Spinal cord (tissue), 10 donors: ENCODE measurements around the gene TRIM66. TPM values are rescaled to one million over a fixed set of nuclear protein-coding genes. Genes with fewer than 3 reads are reported as not detected.

ENCODE experiments used
- DNase-seq, 6 donors: peaks; one replicate each; pipeline versions ENCODE4 v3.0.0 to v3.0.0-alpha.2; 2013 to 2015; ENCODE audit warnings: low spot score in 6 of 6, low read depth in 4 of 6
- H3K27ac ChIP-seq: one replicate; pipeline ENCODE4 v1.5.1; 2013; ENCODE audit warnings: low read depth, low read length, control low read depth
- H3K27me3 ChIP-seq: one replicate; pipeline ENCODE4 v1.6.1; 2013; ENCODE audit warnings: low read length; ENCODE audit not compliant: control insufficient read depth, insufficient read depth
- H3K36me3 ChIP-seq: one replicate; pipeline ENCODE4 v1.6.1; 2013; ENCODE audit warnings: low read length; ENCODE audit not compliant: control insufficient read depth, insufficient read depth
- H3K4me1 ChIP-seq: one replicate; pipeline ENCODE4 v1.6.1; 2013; ENCODE audit warnings: low read length; ENCODE audit not compliant: control insufficient read depth, insufficient read depth
- H3K4me3 ChIP-seq: one replicate; pipeline ENCODE4 v1.5.1; 2013; ENCODE audit warnings: low read depth, low read length, control low read depth
- H3K9me3 ChIP-seq: one replicate; pipeline ENCODE4 v1.6.1; 2013; ENCODE audit warnings: low read length; ENCODE audit not compliant: control insufficient read depth, insufficient read depth
- WGBS: methylation state at CpG from one replicate; pipeline ENCODE4 v1.1.5; 2013; ENCODE audit warnings: missing lambda C conversion rate; ENCODE audit not compliant: insufficient coverage; 5-methylcytosine and 5-hydroxymethylcytosine counted together
- polyA plus RNA-seq, 2 donors: library from polyadenylated mRNA; unstranded; fragments of 120-200 nt; gene quantifications; one replicate each; pipeline ENCODE4 v1.2.1, GENCODE V29; 2013; ENCODE audit not compliant: insufficient read length in 2 of 2
- total RNA-seq, 2 donors: library from RNA; depleted of rRNA in 1 of 2; stranded (reverse); fragments of 120-200 nt in 1 of 2; fragments of >200 nt in 1 of 2; gene quantifications; one replicate each; pipeline versions ENCODE4 v1.2.3 to v1.2.4, GENCODE V29; 2013 to 2014
- donor health status: healthy.

TRIM66 gene
- total and polyA plus RNA-seq, 4 donors: 4.8 to 8.5 (median 7.5) TPM

GRCh38 chr11:8621147-8621546, 61.3 kb downstream of the TRIM66 start:
- WGBS: 70% methylated on average over 3 of the region's 4 CpGs

GRCh38 chr11:8617063-8617462, 65.4 kb downstream of the TRIM66 start:
- 78% methylated on average over 1 of the region's 2 CpGs for WGBS
- H3K36me3 ChIP-seq: peaks cover 19% of the 10 kb centered on the region

More at GRCh38 chr11:8621147-8621546, 61.3 kb downstream of the TRIM66 start:
- DNase-seq: no peak
- no peak overlapping the region for H3K4me3 ChIP-seq
- no peak overlapping the region for H3K27ac ChIP-seq
- no peaks in the 10 kb centered on the region for H3K9me3 ChIP-seq
- H3K36me3 ChIP-seq: peaks cover 35% of the 10 kb centered on the region
- H3K27me3 ChIP-seq: no peaks in the 10 kb centered on the region
- no peaks in the 10 kb centered on the region for H3K4me1 ChIP-seq

GRCh38 chr11:8615291-8616032, 67.0 kb downstream of the TRIM66 start:
- H3K27ac ChIP-seq: no peak overlapping the region
- H3K4me1 ChIP-seq: peaks cover 7% of the 10 kb centered on the region
- 50% methylated on average over 1 of the region's 4 CpGs for WGBS
- no peak for DNase-seq
- H3K36me3 ChIP-seq: peaks cover 11% of the 10 kb centered on the region
- no peak overlapping the region for H3K4me3 ChIP-seq
- H3K9me3 ChIP-seq: no peaks in the 10 kb centered on the region
- H3K27me3 ChIP-seq: no peaks in the 10 kb centered on the region

More at GRCh38 chr11:8617063-8617462, 65.4 kb downstream of the TRIM66 start:
- no peaks in the 10 kb centered on the region for H3K9me3 ChIP-seq
- H3K4me3 ChIP-seq: no peak overlapping the region
- no peak for DNase-seq
- peaks cover 3% of the 10 kb centered on the region for H3K4me1 ChIP-seq
- H3K27ac ChIP-seq: no peak overlapping the region
- no peaks in the 10 kb centered on the region for H3K27me3 ChIP-seq

- 93% methylated on average over 4 of the region's 4 CpGs for WGBS
- peaks cover 11% of the 10 kb centered on the region for H3K36me3 ChIP-seq
- no peak for DNase-seq
- H3K4me3 ChIP-seq: no peak overlapping the region
- H3K4me1 ChIP-seq: peaks cover 7% of the 10 kb centered on the region
- H3K9me3 ChIP-seq: no peaks in the 10 kb centered on the region
- no peak overlapping the region for H3K27ac ChIP-seq
- H3K27me3 ChIP-seq: no peaks in the 10 kb centered on the region
Observed at GRCh38 chr11:8614497-8614896, 68.0 kb downstream of the TRIM66 start.

GRCh38 chr11:8613036-8613435, 69.4 kb downstream of the TRIM66 start:
- no peaks in the 10 kb centered on the region for H3K36me3 ChIP-seq
- H3K9me3 ChIP-seq: no peaks in the 10 kb centered on the region
- no peaks in the 10 kb centered on the region for H3K27me3 ChIP-seq
- no peak overlapping the region for H3K27ac ChIP-seq
- DNase-seq: no peak
- peaks cover 7% of the 10 kb centered on the region for H3K4me1 ChIP-seq
- H3K4me3 ChIP-seq: no peak overlapping the region
- 57% methylated on average over 1 of the region's 1 CpG for WGBS

- no peak overlapping the region for H3K27ac ChIP-seq
Observed at GRCh38 chr11:8612522-8612921, 69.9 kb downstream of the TRIM66 start.

GRCh38 chr11:8610532-8611116, 71.8 kb downstream of the TRIM66 start:
- H3K4me3 ChIP-seq: no peak overlapping the region
- H3K4me1 ChIP-seq: peaks cover 7% of the 10 kb centered on the region
- 37% methylated on average over 5 of the region's 7 CpGs for WGBS
- DNase-seq: peak in 2 of 6 donors; percentile 70 to 95
- no peaks in the 10 kb centered on the region for H3K9me3 ChIP-seq
- no peaks in the 10 kb centered on the region for H3K27me3 ChIP-seq
- no peaks in the 10 kb centered on the region for H3K36me3 ChIP-seq
- H3K27ac ChIP-seq: no peak overlapping the region

More at GRCh38 chr11:8612522-8612921, 69.9 kb downstream of the TRIM66 start:
- Histone ChIP-seq H3K4me3 (no peak overlapping the region), H3K36me3 (no peaks in the 10 kb centered on the region), H3K27me3 (no peaks in the 10 kb centered on the region), H3K4me1 (peaks cover 7% of the 10 kb centered on the region), H3K9me3 (no peaks in the 10 kb centered on the region)
- WGBS: 96% methylated on average over 4 of the region's 5 CpGs
- DNase-seq: no peak

- 63% methylated on average over 1 of the region's 1 CpG for WGBS
- no peak overlapping the region for H3K27ac ChIP-seq
Observed at GRCh38 chr11:8608652-8609051, 73.8 kb downstream of the TRIM66 start.

GRCh38 chr11:8605971-8606563, 76.4 kb downstream of the TRIM66 start:
- 80% methylated on average over 1 of the region's 1 CpG for WGBS
- H3K27ac ChIP-seq: no peak overlapping the region
- H3K27me3 ChIP-seq: no peaks in the 10 kb centered on the region
- H3K36me3 ChIP-seq: no peaks in the 10 kb centered on the region
- no peak for DNase-seq
- H3K9me3 ChIP-seq: no peaks in the 10 kb centered on the region
- H3K4me3 ChIP-seq: no peak overlapping the region
- no peaks in the 10 kb centered on the region for H3K4me1 ChIP-seq

More at GRCh38 chr11:8608652-8609051, 73.8 kb downstream of the TRIM66 start:
- DNase-seq: no peak
- Histone ChIP-seq H3K9me3 (no peaks in the 10 kb centered on the region), H3K36me3 (no peaks in the 10 kb centered on the region), H3K27me3 (no peaks in the 10 kb centered on the region), H3K4me3 (no peak overlapping the region), H3K4me1 (peaks cover 7% of the 10 kb centered on the region)
